GM18868 (cell line): ENCODE results near the gene CNGB1.
"Not testable (repeated sequence)": the region's sequence is repeated elsewhere in the genome, so short reads cannot be mapped to it uniquely, and the experiment has no call there.

ENCODE experiments used
- ATAC-seq: cut with Tn5 transposase; IDR thresholded peaks from one replicate; pipeline ENCODE4 v1.9.1; 2021; ENCODE audit warnings: mild to moderate bottlenecking, moderate library complexity; ENCODE audit not compliant: unreplicated experiment

CNGB1 gene

GRCh38 chr16:57997528-57998265, 26.8 kb upstream of the CNGB1 start:
- no peak for ATAC-seq

GRCh38 chr16:57997176-57997527, 26.2 kb upstream of the CNGB1 start:
- ATAC-seq = no peak

GRCh38 chr16:57996406-57997175, 25.7 kb upstream of the CNGB1 start:
- no peak for ATAC-seq

- ATAC-seq = no peak
Observed at GRCh38 chr16:57995721-57996405, 24.9 kb upstream of the CNGB1 start.

GRCh38 chr16:57994778-57995177, 23.9 kb upstream of the CNGB1 start:
- ATAC-seq = peak; percentile 74

- no peak for ATAC-seq
Observed at GRCh38 chr16:57994361-57994760, 23.4 kb upstream of the CNGB1 start.

GRCh38 chr16:57993897-57994296, 23.0 kb upstream of the CNGB1 start:
- ATAC-seq = no peak

- ATAC-seq = no peak
Observed at GRCh38 chr16:57993438-57993837, 22.5 kb upstream of the CNGB1 start.

- ATAC-seq = no peak
Observed at GRCh38 chr16:57992084-57992483, 21.2 kb upstream of the CNGB1 start.

GRCh38 chr16:57991551-57992059, 20.7 kb upstream of the CNGB1 start:
- no peak for ATAC-seq

- ATAC-seq = no peak
Observed at GRCh38 chr16:57988929-57989328, 18.0 kb upstream of the CNGB1 start.

GRCh38 chr16:57987441-57988177, 16.7 kb upstream of the CNGB1 start:
- ATAC-seq = no peak

GRCh38 chr16:57986196-57986595, 15.3 kb upstream of the CNGB1 start:
- no peak for ATAC-seq

- peak; percentile 15 for ATAC-seq
Observed at GRCh38 chr16:57985204-57986181, 14.6 kb upstream of the CNGB1 start.

GRCh38 chr16:57984443-57985203, 13.7 kb upstream of the CNGB1 start:
- ATAC-seq = peak; percentile 79

GRCh38 chr16:57982385-57982784, 11.5 kb upstream of the CNGB1 start:
- ATAC-seq = no peak

GRCh38 chr16:57981636-57982035, 10.7 kb upstream of the CNGB1 start:
- no peak for ATAC-seq

- ATAC-seq = no peak
Observed at GRCh38 chr16:57979006-57979585, 8.2 kb upstream of the CNGB1 start.

GRCh38 chr16:57978070-57978465, 7.1 kb upstream of the CNGB1 start:
- not testable (repeated sequence) for ATAC-seq
